Measurements from ENCODE around the gene NEK8.
A peak's percentile ranks its signal among the peaks of the same experiment; 100 is the strongest.

NEK8 gene

DNA sequence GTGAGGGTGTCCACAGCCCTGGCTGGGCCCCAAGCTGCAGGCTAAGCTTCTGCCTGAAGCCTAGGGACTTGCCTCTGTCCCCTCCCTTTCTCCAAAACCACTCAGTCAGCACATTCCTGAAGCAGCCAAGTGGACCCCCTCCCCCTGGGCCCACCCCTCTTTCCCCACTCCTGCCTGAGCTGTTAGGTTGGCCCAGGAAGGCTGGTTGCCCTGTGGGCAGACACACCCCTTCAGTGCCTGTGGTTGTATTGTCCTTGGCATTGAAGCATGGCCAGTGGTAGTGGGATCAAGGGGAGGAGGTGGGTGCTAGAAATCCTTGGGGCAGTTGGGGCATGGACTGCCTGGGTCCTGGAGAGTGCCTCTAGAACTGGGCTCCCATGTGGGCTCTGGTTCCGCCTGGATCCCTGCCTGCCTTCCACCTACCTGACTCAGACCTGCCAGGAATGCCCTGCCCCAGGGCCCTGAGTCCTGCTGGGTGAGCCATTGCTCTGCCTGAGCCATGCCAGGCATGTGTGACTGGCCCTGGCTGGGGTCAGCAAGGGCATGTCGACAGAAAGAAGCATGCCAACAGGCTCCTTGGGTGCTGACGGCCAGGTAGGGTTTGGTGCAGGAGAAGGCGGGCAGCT lies 17.3 kb downstream of the NEK8 start:
- DNase-seq, result no peak

DNA sequence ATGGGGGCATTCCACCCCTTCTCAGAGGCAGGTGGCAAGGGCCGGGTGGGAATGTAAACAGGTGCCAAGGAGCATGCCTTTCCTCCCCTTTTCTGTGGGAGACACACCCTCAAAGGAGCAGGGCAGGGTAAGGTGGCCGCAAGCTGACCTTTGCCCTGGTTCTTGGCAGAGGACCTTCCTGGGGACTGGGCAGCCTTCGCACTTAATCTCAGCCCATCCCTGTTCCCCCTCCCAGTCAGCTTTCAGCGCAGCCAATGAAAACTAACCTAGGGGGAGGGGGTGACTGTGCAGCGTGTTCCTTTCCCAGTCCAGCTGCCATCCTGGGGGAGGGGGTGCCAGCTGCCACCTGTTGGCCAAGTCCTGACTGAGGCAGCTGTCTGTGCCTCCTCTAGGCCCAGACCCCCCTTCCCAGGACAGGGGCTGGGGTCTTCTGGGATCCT lies 18.0 kb downstream of the NEK8 start:
- no peak for DNase-seq

DNA sequence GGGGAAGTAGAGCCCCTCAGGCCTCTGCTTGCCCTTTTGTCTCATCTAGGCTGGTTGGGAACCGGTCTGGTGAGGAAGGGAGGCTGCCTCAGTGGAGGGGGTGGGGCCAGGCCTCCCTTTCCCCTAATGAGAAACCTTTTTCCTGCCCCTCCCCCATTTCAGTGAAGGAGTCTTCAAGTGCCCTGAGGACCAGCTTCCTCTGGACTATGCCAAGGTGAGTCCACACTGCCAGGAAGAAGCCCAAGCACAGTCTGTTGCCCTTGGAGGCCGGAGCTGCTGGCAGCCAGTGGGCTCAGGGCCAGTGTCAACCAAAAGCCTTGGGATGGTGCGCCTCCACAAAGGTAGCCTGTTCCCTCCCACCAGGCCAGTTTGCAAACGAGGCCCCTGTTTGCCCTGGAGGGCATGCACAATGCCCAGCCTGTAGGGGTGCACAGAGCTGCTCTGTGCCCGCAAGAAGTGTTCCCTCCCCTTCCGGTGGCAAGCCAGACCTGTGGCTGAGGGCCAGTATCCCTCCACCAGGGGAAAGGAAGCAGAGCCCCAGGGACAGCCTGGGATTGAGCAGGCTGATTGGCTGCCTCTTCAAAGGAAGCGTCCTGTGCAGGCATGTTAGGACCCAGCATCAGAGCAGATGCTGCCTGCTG lies 18.6 kb downstream of the NEK8 start:
- no peak for DNase-seq

DNA sequence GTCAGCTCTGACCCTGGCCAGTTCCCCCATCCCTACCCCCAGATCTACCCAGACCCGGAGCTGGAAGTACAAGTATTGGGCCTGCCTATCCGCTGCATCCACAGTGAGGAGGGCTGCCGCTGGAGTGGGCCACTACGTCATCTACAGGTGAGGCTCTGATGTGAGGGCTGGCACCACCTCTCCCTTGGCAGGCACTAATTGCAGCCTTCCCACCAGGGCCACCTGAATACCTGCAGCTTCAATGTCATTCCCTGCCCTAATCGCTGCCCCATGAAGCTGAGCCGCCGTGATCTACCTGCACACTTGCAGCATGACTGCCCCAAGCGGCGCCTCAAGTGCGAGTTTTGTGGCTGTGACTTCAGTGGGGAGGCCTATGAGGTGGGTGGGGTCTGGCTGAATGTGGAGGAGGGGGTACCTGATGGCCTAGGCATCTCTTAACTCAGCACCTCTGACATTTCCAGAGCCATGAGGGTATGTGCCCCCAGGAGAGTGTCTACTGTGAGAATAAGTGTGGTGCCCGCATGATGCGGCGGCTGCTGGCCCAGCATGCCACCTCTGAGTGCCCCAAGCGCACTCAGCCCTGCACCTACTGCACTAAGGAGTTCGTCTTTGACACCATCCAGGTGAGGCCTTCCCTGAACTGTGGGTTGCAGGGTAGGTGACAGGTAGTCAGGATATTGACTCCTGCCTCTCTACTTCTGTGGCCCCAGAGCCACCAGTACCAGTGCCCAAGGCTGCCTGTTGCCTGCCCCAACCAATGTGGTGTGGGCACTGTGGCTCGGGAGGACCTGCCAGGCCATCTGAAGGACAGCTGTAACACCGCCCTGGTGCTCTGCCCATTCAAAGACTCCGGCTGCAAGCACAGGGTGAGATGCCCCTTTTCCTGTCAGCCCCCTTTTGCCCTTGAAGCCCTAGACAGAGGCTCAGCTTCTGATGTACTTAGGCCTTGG lies 19.5 kb downstream of the NEK8 start:
- DNase-seq, result no peak

DNA sequence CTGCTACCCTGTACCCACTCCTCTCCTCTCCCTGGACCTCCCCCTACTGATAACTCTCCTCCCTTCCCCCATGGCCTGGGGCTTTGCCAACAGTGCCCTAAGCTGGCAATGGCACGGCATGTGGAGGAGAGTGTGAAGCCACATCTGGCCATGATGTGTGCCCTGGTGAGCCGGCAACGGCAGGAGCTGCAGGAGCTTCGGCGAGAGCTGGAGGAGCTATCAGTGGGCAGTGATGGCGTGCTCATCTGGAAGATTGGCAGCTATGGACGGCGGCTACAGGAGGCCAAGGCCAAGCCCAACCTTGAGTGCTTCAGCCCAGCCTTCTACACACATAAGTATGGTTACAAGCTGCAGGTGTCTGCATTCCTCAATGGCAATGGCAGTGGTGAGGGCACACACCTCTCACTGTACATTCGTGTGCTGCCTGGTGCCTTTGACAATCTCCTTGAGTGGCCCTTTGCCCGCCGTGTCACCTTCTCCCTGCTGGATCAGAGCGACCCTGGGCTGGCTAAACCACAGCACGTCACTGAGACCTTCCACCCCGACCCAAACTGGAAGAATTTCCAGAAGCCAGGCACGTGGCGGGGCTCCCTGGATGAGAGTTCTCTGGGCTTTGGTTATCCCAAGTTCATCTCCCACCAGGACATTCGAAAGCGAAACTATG lies 20.4 kb downstream of the NEK8 start:
- no peak for DNase-seq

DNA sequence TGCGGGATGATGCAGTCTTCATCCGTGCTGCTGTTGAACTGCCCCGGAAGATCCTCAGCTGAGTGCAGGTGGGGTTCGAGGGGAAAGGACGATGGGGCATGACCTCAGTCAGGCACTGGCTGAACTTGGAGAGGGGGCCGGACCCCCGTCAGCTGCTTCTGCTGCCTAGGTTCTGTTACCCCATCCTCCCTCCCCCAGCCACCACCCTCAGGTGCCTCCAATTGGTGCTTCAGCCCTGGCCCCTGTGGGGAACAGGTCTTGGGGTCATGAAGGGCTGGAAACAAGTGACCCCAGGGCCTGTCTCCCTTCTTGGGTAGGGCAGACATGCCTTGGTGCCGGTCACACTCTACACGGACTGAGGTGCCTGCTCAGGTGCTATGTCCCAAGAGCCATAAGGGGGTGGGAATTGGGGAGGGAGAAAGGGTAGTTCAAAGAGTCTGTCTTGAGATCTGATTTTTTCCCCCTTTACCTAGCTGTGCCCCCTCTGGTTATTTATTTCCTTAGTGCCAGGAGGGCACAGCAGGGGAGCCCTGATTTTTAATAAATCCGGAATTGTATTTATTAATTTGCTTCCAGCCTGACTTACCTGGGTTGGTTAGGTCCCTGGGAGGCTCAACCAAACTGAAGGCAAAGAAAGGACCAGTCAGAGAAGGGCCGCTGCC lies 21.1 kb downstream of the NEK8 start:
- no peak for DNase-seq

DNA sequence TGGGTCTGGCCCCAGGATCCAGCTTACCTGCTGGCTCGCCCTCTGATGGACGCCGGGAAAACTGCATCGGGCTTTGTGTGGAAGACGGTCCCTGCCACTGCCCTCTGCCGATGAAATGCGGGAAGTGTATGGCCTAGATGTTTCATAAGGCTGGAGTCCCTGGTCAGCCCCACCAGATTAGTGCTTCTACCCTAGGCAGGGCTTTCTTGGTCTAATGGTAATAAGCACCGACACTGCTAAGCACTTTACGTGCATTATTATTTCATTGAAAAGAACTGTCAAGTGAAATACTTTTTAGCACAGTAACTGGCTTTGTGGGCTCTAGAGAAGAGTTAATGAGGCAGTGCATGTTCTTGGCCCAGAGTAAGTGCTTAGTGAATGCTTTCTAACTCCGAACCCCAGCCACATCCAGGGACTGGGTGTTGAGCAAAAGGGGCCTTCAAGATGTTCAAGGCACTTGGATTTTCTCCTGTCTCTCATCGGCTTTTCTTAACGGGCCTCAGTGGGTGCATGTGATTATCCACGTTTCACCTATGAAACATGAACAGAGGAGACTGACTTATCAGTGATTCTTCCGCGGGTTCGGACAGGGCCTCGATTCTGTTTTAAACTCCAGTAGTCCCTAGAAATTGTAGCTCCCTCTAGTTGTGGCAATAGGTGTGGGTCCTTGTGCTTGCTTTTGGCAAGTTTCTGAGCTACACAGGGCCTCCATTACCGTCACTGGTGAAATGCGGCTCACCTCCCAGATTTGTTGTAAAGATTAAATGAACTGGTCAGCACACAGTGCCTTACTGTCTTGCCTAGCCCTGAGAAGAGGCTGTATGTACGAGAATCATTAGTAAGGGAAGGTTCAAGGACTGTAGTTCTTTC lies 21.8 kb downstream of the NEK8 start:
- DNase-seq, result peak; percentile 85

DNA sequence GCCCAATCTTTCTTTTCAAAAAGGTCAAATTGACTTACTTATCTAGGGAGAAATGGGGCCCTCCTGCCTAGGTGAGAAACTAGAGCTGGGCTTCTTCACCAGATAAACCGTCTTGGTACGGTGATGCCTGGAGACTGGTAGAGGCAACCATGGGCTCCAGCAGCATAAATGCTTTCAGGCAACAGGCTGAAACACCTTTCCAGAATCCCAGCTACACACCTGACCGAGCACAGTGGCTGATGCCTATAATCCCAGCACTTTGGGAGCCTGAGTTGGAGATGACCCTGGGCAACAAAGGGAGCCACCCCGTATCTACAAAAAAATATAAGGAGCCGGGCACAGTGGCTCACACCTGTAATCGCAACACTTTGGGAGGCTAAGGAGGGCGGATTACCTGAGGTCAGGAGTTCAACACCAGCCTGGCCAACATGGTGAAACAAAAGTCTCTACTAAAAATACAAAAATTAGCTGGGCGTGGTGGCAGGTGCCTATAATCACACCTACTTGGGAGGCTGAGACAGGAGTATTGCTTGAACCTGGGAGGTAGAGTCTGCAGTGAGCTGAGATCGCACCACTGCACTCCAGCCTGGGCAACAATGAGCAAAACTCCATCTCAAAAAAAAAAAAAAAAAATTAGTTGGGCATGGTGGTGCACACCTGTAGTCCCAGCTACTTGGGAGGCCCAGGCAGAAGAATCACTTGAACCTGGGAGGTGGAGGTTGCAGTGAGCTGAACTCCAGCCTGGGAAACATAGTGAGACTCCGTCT lies 23.2 kb downstream of the NEK8 start:
- no peak for DNase-seq

DNA sequence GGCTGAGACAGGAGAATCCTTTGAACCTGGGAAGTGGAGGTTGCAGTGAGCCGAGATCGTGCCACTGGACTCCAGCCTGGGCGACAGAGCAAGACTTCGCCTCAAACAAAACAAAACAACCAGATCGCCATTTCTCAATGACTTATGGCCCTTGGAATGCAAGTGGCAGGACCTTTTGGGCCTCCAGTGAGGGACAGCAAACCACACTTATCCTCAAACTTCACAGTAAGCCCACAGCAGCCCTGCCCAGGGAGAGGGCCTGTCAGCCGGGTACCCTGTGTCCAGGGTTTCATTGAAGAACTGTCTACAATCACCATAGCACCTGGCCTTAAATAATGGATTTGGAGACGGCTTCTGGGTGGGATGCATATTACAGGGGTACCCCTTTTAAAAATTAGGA lies 26.9 kb downstream of the NEK8 start:
- DNase-seq, result no peak

DNA sequence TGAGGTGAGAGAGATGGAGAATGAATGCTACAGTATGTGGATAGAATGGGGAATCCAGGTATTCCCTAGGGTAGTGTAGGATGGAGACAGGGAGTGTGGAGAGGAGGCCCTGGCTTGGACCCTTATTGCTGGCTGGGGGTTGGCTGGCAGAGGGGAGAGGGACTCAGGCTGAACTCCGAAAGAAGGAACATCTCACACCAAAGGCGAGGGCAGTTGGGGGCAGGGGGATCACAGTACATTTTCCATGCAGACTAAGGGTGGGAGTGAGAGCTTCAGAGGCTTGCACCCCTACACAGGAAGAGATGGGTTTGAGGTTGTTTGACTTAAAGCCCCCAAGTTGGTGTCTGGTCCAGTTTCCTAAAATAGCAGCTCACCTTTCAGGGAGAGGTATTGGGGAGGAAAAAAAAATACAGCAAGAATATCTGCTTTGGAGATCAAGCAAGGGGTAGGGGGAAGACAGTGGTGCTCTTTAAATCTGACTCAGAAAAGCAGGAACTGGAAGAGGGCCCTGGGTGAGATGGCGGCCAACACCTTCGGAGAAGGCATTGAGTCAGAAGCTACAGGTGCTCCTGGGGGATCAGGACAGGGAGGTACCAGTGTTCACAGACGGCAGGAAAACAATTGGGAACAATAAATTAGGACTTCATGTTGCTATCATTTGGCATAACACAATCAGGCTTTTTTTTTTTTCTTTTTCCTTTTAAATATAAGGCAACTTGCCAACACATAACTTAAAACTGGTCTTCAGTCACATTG lies 27.6 kb downstream of the NEK8 start:
- DNase-seq, result no peak

DNA sequence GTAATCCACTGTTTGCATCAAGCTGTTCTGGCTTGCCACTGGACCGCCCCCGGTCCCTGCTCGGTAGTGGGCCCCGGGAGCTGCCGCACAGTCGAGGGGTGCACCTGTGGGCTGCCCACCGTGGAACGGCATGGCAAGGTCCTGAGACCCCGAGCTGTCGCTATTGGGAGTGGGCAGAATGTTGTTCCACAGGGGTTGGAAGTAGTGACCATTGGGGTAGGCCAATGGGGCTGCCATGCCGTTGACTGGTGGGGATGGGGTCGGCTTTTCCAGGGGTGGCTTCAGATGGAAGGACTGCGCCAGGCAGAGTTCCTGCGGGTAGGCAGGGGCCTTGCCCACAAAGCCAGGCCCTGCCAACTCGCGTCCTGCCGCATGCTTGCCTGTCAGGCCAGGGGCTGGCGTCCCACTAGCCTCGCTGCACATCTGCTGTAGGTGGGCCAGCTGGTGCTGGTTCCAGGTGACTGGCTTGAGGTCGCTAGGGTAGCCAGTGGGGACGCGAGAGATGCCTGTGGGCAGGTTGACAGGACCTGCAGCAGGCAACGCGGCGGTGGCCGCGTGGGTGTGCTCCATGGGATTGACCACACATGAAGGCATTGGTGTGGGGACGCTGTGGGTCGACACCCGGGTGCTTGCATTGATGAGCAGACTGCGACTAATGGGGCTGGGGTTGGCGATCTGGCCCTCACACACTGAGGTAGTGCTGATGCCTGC lies 30.0 kb downstream of the NEK8 start:
- no peak for DNase-seq

DNA sequence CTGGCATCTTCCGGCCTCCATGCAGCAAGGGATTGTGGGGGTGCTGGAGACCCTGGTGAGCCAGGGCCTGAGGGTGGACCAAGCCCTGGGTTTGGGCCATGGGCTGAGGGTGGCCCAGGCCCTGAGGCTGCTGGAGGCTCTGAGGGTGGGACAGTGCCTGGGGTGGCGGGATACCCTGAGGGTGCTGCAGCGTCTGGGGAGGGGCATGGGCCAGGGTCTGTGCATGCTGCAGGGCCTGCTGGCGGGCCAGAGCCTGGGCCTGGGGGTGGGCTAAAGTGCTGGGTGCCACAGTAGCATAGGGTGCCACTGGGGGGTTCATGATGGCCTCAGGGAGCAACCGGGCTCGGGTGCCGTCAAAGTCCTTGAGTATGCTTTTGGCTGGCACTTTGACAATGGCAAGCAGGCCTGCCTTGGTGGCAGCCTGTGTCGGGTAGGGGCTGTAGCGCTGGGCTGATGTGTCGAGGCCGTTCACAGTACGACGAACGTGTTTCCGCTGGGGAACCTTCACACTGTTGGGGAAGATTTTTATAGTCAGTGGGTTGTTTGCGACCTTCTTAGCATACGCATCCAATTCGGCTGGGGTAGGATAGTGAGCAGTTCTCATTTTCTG lies 30.8 kb downstream of the NEK8 start:
- DNase-seq, result no peak

DNA sequence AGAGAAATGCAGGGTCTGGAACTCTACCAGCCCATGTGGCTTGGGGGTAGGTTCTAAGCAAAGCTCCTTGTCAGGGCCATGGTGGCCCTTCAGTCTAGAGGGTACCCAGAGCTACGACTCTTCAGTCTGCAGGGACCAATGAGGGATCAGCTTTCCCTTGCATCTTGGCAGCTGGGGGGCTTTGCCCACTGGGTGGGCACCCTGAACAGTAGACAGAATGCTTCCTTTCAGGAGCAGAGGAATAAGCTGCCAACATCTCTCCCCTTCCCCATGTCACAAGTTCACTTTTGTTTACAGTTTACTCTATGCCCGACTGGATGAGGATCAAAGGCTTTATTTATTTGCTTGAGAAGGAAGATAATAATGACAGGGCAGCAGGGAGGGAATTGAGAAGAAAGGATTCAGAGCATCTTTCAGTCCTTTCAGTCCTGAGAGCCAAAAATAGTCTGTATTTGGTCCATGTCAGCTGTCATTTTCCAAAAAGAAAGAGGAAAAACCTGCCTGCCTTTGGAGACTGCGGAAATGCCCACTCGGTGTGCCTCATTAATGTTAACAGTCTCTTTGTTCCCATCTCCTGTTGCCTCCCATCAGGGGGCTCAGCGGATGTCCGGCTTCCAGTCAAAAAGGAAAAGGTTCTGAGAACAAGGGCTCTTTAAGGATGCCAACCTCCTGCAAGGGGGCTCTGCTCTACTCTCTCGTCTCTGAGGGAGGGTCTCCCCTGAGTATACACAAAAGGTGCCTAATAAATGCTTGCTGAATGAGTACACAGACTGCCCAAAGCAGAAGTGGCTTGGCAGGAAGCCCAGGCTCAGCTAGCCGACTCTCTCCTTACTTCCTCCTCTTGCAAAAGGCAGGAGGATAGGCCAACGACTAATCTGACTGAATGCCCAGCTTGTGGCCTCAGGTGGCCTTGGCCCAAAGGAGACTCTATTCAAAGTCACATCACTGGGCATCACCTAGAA lies 32.3 kb downstream of the NEK8 start:
- DNase-seq, result no peak

DNA sequence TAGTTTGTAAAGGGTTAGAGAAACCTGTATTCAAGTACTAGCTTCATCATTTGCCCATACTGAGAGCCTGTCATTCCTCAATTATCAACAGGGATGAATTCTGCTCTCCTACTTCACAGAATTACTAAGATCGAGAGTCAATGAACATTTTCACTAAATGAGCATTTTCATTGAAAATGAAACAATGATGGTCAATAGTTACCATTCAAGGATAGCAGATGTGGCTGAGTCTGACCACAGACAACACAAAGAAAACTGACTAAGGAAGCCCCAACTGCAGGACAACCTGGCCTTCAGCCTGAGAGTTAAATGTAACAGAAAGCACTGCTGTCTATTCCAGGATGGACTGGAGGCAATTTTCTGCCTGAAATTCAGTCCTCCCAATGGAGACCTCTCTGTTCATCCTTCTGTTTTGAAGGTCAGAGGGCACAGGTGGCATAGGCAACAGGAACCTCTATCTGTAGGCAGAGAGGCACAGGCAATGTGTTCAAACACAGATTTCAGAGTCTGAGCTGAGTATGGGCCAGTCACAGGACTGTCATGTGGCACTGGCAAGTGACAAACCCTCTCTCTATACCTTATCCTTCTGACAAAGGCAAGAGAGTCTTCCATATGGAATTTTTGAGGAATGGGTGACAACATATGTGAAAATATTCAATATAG lies 34.7 kb downstream of the NEK8 start:
- DNase-seq, result no peak

DNA sequence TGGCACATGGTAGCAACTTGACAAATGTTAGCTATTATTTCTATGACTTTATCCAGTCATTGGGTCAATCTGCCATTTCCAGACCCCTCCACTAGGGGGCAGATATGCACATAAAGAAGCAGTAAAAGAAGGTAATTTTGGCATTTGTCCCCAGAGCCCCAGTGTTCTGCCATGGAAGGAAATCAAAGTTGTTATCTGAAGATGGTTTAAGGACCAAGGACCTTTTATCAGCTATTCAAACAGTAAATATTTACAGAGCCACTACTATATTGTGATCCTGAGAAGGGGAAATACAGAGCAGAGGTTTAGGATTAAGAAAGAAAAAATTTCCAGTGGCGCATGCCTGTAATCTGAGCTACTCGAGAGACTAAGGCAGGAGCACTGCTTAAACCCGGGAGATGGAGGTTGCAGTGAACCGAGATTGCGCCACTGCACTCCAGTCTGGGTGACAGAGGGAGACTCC lies 35.2 kb downstream of the NEK8 start:
- DNase-seq, result peak; percentile 38

DNA sequence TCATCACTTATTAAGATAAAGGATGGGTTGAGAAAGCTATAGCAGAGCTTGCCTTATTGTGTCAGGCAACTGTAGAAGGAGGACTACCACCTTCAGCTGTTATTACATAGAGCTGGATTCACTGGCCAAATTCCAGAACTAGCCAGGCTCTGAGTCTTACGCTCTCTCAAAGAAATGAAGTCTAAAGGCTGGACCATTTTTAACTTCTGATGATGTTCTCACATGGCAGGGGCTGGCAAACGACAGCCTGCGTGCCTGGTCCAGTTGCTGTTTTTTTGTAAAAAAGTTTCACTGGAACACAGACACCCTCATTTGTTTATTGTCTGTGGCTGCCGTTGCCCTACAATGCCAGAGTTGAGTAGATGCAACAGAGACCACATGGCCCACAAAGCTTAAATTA lies 36.5 kb downstream of the NEK8 start:
- no peak for DNase-seq

DNA sequence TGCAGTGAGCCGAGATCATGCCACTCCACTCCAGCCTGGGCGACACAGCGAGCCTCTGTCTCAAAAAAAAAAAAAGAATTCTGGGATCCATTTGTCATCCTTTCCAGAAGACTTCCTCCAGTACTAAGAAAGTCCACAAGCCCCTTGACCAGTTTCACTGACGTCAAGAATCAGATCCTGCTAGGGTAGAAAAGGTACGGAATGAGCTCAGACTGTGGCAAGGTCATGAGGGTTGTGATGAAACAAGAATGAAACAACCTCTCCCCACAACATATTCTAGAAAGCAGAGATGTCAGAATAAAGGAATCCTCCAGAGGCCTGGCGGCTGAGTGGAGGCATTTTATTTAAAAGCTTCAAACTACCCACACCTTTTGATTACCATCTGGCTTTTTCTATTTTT lies 45.1 kb downstream of the NEK8 start:
- DNase-seq, result no peak

Data from NK-92 treated with Interleukin-12 subunit alpha and Interleukin-12 subunit beta, amount 100 ng/mL, for 24 hours (cell line).